GM12891 (cell line): Measurements from ENCODE around the gene CLCN7.

ENCODE experiments used
- POLR2A ChIP-seq: IDR thresholded peaks from 2 replicates; pipeline ENCODE4 v1.6.1; 2011; ENCODE audit warnings: low read depth, low read length, control low read depth
- POLR2AphosphoS5 ChIP-seq: IDR thresholded peaks from 2 replicates; pipeline ENCODE4 v1.6.1; 2011; ENCODE audit warnings: low read depth, low read length, control low read depth
- TAF1 ChIP-seq: IDR thresholded peaks from 2 replicates; pipeline ENCODE4 v1.6.1; 2011; ENCODE audit warnings: low read depth, low read length, control low read depth

GRCh38 chr16:1433756-1434155, 41.1 kb downstream of the CLCN7 start:
- TF ChIP-seq POLR2A (no peak), TAF1 (no peak), POLR2AphosphoS5 (no peak)
